Lower leg skin (tissue), 3 donors: ENCODE results near the gene KCNIP4.

Experiments used
- POLR2A ChIP-seq, 2 donors: fragments of 450-650 bp; IDR thresholded peaks; one replicate each; pipeline ENCODE4 v1.6.1; 2016 to 2017; ENCODE audit warnings: antibody characterized with exemption in 2 of 2, mild to moderate bottlenecking in 1 of 2, moderate library complexity in 1 of 2
- TF ChIP-seq, protein P1 (sequence below), 3 donors: fragments of 450-650 bp; IDR thresholded peaks; one replicate each; pipeline ENCODE4 v1.5.1; 2016; ENCODE audit warnings: antibody characterized with exemption in 3 of 3, mild to moderate bottlenecking in 3 of 3, moderate library complexity in 2 of 3

- TF ChIP-seq, protein P1, sequence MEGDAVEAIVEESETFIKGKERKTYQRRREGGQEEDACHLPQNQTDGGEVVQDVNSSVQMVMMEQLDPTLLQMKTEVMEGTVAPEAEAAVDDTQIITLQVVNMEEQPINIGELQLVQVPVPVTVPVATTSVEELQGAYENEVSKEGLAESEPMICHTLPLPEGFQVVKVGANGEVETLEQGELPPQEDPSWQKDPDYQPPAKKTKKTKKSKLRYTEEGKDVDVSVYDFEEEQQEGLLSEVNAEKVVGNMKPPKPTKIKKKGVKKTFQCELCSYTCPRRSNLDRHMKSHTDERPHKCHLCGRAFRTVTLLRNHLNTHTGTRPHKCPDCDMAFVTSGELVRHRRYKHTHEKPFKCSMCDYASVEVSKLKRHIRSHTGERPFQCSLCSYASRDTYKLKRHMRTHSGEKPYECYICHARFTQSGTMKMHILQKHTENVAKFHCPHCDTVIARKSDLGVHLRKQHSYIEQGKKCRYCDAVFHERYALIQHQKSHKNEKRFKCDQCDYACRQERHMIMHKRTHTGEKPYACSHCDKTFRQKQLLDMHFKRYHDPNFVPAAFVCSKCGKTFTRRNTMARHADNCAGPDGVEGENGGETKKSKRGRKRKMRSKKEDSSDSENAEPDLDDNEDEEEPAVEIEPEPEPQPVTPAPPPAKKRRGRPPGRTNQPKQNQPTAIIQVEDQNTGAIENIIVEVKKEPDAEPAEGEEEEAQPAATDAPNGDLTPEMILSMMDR (IDR thresholded peaks at IDR 0.05): no peak
- no peak for TF ChIP-seq POLR2A (IDR thresholded peaks at IDR 0.05)
Measured at GRCh38 chr4:20960291-20960690, 988.3 kb downstream of the KCNIP4 start.
